ENCODE data around the gene WASF3.

The WASF3 gene

DNA sequence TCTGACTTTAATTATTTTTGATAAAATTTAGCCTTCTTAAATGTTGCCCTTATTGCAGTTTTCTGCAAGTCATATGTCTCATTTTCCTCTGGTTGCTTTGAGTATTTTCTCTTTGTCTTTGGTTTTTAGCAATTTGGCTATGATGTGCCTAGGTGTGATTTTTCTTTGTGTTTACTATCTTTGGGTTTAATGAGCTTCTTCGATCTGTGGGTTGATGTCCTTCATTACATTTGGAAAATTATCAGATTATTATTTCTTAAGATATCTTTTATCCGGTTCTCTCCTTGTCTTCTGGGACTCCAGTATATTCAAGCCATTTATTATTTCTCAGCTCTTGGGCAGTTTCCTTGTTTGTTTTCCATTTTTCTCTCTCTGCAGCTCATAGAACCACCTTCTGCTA, 39.0 kb downstream of the WASF3 start:
- Histone ChIP-seq H2AFZ (ENCODE audit: low read depth, low read length) (no peak overlapping the region), H3K9me3 (ENCODE audit: control insufficient read depth, low read length) (peaks cover 17% of the 10 kb centered on the region), H2AK5ac (ENCODE audit: low read length, severe bottlenecking) (no peak overlapping the region), H3K4me1 (ENCODE audit: control insufficient read depth, insufficient read depth, low read depth, low read length) (no peaks in the 10 kb centered on the region), H3K27me3 (ENCODE audit: control insufficient read depth in 1 of 2, insufficient read depth in 1 of 2, low read length in 2 of 2) (no peaks in the 10 kb centered on the region), H2BK5ac (ENCODE audit: low read depth, low read length, poor library complexity, severe bottlenecking) (no peak overlapping the region), H2BK120ac (ENCODE audit: low read depth, low read length) (no peak overlapping the region), H3K36me3 (ENCODE audit: control insufficient read depth in 1 of 2, insufficient read depth in 2 of 2, low read depth in 1 of 2, low read length in 2 of 2) (peaks cover 0 to 4% of the 10 kb centered on the region in 2 experiments), H3K4me3 (ENCODE audit: insufficient read depth in 1 of 2, low read depth in 1 of 2, low read length in 2 of 2) (no peak overlapping the region), H2BK12ac (ENCODE audit: low read length in 2 of 2) (no peak overlapping the region), H2BK15ac (ENCODE audit: low read depth, poor library complexity, severe bottlenecking) (no peak overlapping the region), H3K27ac (ENCODE audit: low read length, poor library complexity, severe bottlenecking) (no peak overlapping the region), H3K14ac (ENCODE audit: low read length in 2 of 2) (no peak overlapping the region), H3K79me1 (replicated peaks; ENCODE audit: low read length, poor library complexity, severe bottlenecking) (peaks cover 29% of the 10 kb centered on the region), H3K4me2 (ENCODE audit: low read length, poor library complexity, severe bottlenecking) (no peak overlapping the region), H3K23ac (ENCODE audit: low read length in 2 of 2) (no peak overlapping the region), H3K18ac (ENCODE audit: low read depth in 1 of 2, low read length in 2 of 2) (no peak overlapping the region), H4K8ac (ENCODE audit: low read length) (no peak overlapping the region), H3K4ac (ENCODE audit: low read depth in 1 of 2, low read length in 2 of 2) (no peak overlapping the region), H4K91ac (ENCODE audit: low read length) (no peak overlapping the region), H3K9ac (ENCODE audit: low read length) (no peak overlapping the region)
- no peak for DNase-seq
- 97% methylated on average over 1 of the region's 2 CpGs for WGBS

DNA sequence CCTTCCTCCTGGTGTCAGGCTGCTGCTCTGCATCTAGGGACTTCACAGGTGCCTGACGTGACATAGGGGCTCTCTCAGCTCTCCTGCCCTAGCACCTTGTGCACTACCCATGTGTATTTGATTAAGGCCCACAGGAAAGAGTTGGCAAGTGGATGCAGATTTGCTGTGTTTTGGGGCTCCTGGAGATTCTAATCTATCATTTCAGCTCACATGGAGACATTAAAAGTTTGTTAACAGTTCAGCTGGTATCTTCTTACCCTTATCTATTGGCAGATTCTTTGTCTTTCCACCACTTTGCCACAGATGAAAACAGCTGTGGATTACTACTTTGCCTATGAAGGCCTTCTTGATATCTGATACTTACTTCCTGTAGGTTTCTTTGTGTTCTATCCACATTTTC, 41.9 kb downstream of the WASF3 start:
- no peak overlapping the region for H2BK120ac ChIP-seq (ENCODE audit: low read depth, low read length)
- H2AFZ ChIP-seq (ENCODE audit: low read depth, low read length), result no peak overlapping the region
- H3K9ac ChIP-seq (ENCODE audit: low read length), result no peak overlapping the region
- H3K23ac ChIP-seq (ENCODE audit: low read length in 2 of 2), result no peak overlapping the region
- no peak overlapping the region for H4K8ac ChIP-seq (ENCODE audit: low read length)
- no peak overlapping the region for H3K4me2 ChIP-seq (ENCODE audit: low read length, poor library complexity, severe bottlenecking)
- peaks cover 17% of the 10 kb centered on the region for H3K9me3 ChIP-seq (ENCODE audit: control insufficient read depth, low read length)
- WGBS, result 100% methylated on average over 1 of the region's 1 CpG
- no peak overlapping the region for H4K91ac ChIP-seq (ENCODE audit: low read length)
- no peak overlapping the region for H3K27ac ChIP-seq (ENCODE audit: low read length, poor library complexity, severe bottlenecking)
- H3K14ac ChIP-seq (ENCODE audit: low read length in 2 of 2), result no peak overlapping the region
- H2BK15ac ChIP-seq (ENCODE audit: low read depth, poor library complexity, severe bottlenecking), result no peak overlapping the region
- H2AK5ac ChIP-seq (ENCODE audit: low read length, severe bottlenecking), result no peak overlapping the region
- H3K79me1 ChIP-seq (replicated peaks; ENCODE audit: low read length, poor library complexity, severe bottlenecking), result peaks cover 31% of the 10 kb centered on the region
- no peak overlapping the region for H3K4ac ChIP-seq (ENCODE audit: low read depth in 1 of 2, low read length in 2 of 2)
- H3K4me1 ChIP-seq (ENCODE audit: control insufficient read depth, insufficient read depth, low read depth, low read length), result no peaks in the 10 kb centered on the region
- no peaks in the 10 kb centered on the region for H3K27me3 ChIP-seq (ENCODE audit: control insufficient read depth in 1 of 2, insufficient read depth in 1 of 2, low read length in 2 of 2)
- peak overlapping the region in 1 of 2 experiments; percentile 51 for H2BK12ac ChIP-seq (ENCODE audit: low read length in 2 of 2)
- H3K18ac ChIP-seq (ENCODE audit: low read depth in 1 of 2, low read length in 2 of 2), result no peak overlapping the region
- H3K4me3 ChIP-seq (ENCODE audit: insufficient read depth in 1 of 2, low read depth in 1 of 2, low read length in 2 of 2), result no peak overlapping the region
- DNase-seq, result no peak
- no peak overlapping the region for H2BK5ac ChIP-seq (ENCODE audit: low read depth, low read length, poor library complexity, severe bottlenecking)
- peaks cover 0 to 4% of the 10 kb centered on the region in 2 experiments for H3K36me3 ChIP-seq (ENCODE audit: control insufficient read depth in 1 of 2, insufficient read depth in 2 of 2, low read depth in 1 of 2, low read length in 2 of 2)

DNA sequence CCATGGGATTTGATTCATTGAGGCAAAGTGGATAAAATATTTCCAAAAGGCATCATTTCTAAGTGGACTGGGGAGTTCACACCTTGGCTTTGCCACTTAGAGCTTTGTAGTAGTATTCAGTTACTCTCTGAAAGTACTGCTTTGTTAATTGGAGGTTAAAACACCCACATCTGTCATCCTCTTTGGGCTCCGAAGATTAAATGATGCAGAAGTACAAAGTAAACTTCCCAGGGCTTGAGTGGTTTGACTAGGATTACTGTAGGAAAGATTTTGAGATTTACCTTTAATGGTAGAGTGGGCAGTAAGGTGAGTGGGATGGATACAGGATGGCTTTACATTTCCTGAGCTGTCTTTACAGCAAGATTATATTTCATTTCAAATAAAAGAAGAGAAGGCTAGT, 42.4 kb downstream of the WASF3 start:
- 91% methylated on average over 1 of the region's 1 CpG for WGBS
- H3K4me1 ChIP-seq (ENCODE audit: control insufficient read depth, insufficient read depth, low read depth, low read length), result no peaks in the 10 kb centered on the region

DNA sequence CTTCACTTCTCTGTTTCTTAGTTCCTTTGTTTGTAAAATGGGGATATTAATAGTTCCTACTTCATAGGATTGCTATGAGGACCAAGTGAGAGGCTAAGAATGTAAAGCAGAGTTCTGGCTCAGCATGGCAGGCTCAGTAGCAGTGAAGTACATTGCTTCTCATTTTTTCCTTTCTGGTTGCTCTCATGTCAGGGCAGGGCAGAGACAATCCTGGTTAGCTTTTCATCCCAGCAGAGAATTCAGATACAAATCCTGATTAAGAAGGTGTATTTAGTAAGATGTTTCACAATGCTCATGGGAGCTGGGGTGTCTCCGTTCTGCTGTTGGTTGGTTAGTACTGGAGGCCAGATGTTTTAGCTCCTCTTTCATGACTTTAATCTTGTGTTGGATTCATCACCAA, 42.9 kb downstream of the WASF3 start:
- Histone ChIP-seq H2BK12ac (ENCODE audit: low read length in 2 of 2) (peak overlapping the region in 1 of 2 experiments; percentile 56), H3K14ac (ENCODE audit: low read length in 2 of 2) (no peak overlapping the region), H3K4ac (ENCODE audit: low read depth in 1 of 2, low read length in 2 of 2) (no peak overlapping the region), H3K4me1 (ENCODE audit: control insufficient read depth, insufficient read depth, low read depth, low read length) (no peaks in the 10 kb centered on the region), H2BK120ac (ENCODE audit: low read depth, low read length) (no peak overlapping the region), H2BK15ac (ENCODE audit: low read depth, poor library complexity, severe bottlenecking) (no peak overlapping the region), H3K27me3 (ENCODE audit: control insufficient read depth in 1 of 2, insufficient read depth in 1 of 2, low read length in 2 of 2) (no peaks in the 10 kb centered on the region), H2BK5ac (ENCODE audit: low read depth, low read length, poor library complexity, severe bottlenecking) (no peak overlapping the region), H3K4me2 (ENCODE audit: low read length, poor library complexity, severe bottlenecking) (no peak overlapping the region), H3K9me3 (ENCODE audit: control insufficient read depth, low read length) (peaks cover 17% of the 10 kb centered on the region), H2AFZ (ENCODE audit: low read depth, low read length) (no peak overlapping the region), H3K79me1 (replicated peaks; ENCODE audit: low read length, poor library complexity, severe bottlenecking) (peaks cover 33% of the 10 kb centered on the region), H2AK5ac (ENCODE audit: low read length, severe bottlenecking) (no peak overlapping the region), H3K36me3 (ENCODE audit: control insufficient read depth in 1 of 2, insufficient read depth in 2 of 2, low read depth in 1 of 2, low read length in 2 of 2) (peaks cover 0 to 4% of the 10 kb centered on the region in 2 experiments), H3K9ac (ENCODE audit: low read length) (peak overlapping the region; percentile 12), H3K27ac (ENCODE audit: low read length, poor library complexity, severe bottlenecking) (no peak overlapping the region), H3K23ac (ENCODE audit: low read length in 2 of 2) (no peak overlapping the region), H4K91ac (ENCODE audit: low read length) (no peak overlapping the region), H3K4me3 (ENCODE audit: insufficient read depth in 1 of 2, low read depth in 1 of 2, low read length in 2 of 2) (peak overlapping the region in 1 of 2 experiments; percentile 38), H3K18ac (ENCODE audit: low read depth in 1 of 2, low read length in 2 of 2) (peak overlapping the region in 1 of 2 experiments; percentile 19), H4K8ac (ENCODE audit: low read length) (no peak overlapping the region)
- peak; percentile 61 for DNase-seq
- 100% methylated on average over 1 of the region's 1 CpG for WGBS

More for the DNA sequence above, 42.4 kb downstream of the WASF3 start:
- Histone ChIP-seq H4K91ac (ENCODE audit: low read length) (no peak overlapping the region), H2AFZ (ENCODE audit: low read depth, low read length) (no peak overlapping the region), H2BK120ac (ENCODE audit: low read depth, low read length) (no peak overlapping the region), H3K14ac (ENCODE audit: low read length in 2 of 2) (no peak overlapping the region), H3K4me3 (ENCODE audit: insufficient read depth in 1 of 2, low read depth in 1 of 2, low read length in 2 of 2) (peak overlapping the region in 1 of 2 experiments; percentile 38), H3K4me2 (ENCODE audit: low read length, poor library complexity, severe bottlenecking) (no peak overlapping the region), H3K79me1 (replicated peaks; ENCODE audit: low read length, poor library complexity, severe bottlenecking) (peaks cover 31% of the 10 kb centered on the region), H3K36me3 (ENCODE audit: control insufficient read depth in 1 of 2, insufficient read depth in 2 of 2, low read depth in 1 of 2, low read length in 2 of 2) (peaks cover 0 to 4% of the 10 kb centered on the region in 2 experiments), H3K18ac (ENCODE audit: low read depth in 1 of 2, low read length in 2 of 2) (no peak overlapping the region), H2AK5ac (ENCODE audit: low read length, severe bottlenecking) (no peak overlapping the region), H3K9ac (ENCODE audit: low read length) (no peak overlapping the region), H3K23ac (ENCODE audit: low read length in 2 of 2) (no peak overlapping the region), H2BK5ac (ENCODE audit: low read depth, low read length, poor library complexity, severe bottlenecking) (no peak overlapping the region), H3K27ac (ENCODE audit: low read length, poor library complexity, severe bottlenecking) (no peak overlapping the region), H3K9me3 (ENCODE audit: control insufficient read depth, low read length) (peaks cover 17% of the 10 kb centered on the region), H3K27me3 (ENCODE audit: control insufficient read depth in 1 of 2, insufficient read depth in 1 of 2, low read length in 2 of 2) (no peaks in the 10 kb centered on the region), H2BK15ac (ENCODE audit: low read depth, poor library complexity, severe bottlenecking) (no peak overlapping the region), H2BK12ac (ENCODE audit: low read length in 2 of 2) (no peak overlapping the region), H4K8ac (ENCODE audit: low read length) (no peak overlapping the region), H3K4ac (ENCODE audit: low read depth in 1 of 2, low read length in 2 of 2) (no peak overlapping the region)
- no peak for DNase-seq
